HG02943 (cell line): ENCODE measurements around the gene COL28A1.
"Not testable (repeated sequence)": the region's sequence is repeated elsewhere in the genome, so short reads cannot be mapped to it uniquely, and the experiment has no call there.

Experiments used
- ATAC-seq: cut with Tn5 transposase; IDR thresholded peaks from one replicate; pipeline ENCODE4 v1.9.1; 2021; ENCODE audit warnings: mild to moderate bottlenecking, low read depth, moderate library complexity; ENCODE audit not compliant: unreplicated experiment

The COL28A1 gene

GRCh38 chr7:7478569-7478968 is 57.1 kb downstream of the COL28A1 start:
- ATAC-seq: no peak

- ATAC-seq: not testable (repeated sequence)
Measured at GRCh38 chr7:7477641-7478040, 58.0 kb downstream of the COL28A1 start.

- ATAC-seq: no peak
Measured at GRCh38 chr7:7476381-7476780, 59.3 kb downstream of the COL28A1 start.

GRCh38 chr7:7475601-7476000 is 60.1 kb downstream of the COL28A1 start:
- no peak for ATAC-seq

GRCh38 chr7:7474436-7474835 is 61.2 kb downstream of the COL28A1 start:
- no peak for ATAC-seq

GRCh38 chr7:7464991-7465765 is 70.5 kb downstream of the COL28A1 start:
- ATAC-seq: not testable (repeated sequence)

- ATAC-seq: no peak
Measured at GRCh38 chr7:7454000-7454399, 81.7 kb downstream of the COL28A1 start.

GRCh38 chr7:7452652-7453051 is 83.0 kb downstream of the COL28A1 start:
- no peak for ATAC-seq

GRCh38 chr7:7452119-7452518 is 83.6 kb downstream of the COL28A1 start:
- no peak for ATAC-seq

- ATAC-seq: no peak
Measured at GRCh38 chr7:7449055-7449454, 86.6 kb downstream of the COL28A1 start.

GRCh38 chr7:7446616-7447015 is 89.1 kb downstream of the COL28A1 start:
- ATAC-seq: no peak

- ATAC-seq: no peak
Measured at GRCh38 chr7:7443806-7444350, 91.8 kb downstream of the COL28A1 start.

GRCh38 chr7:7439564-7439963 is 96.1 kb downstream of the COL28A1 start:
- ATAC-seq: no peak

GRCh38 chr7:7438851-7439250 is 96.8 kb downstream of the COL28A1 start:
- ATAC-seq: no peak

- ATAC-seq: no peak
Measured at GRCh38 chr7:7435978-7436377, 99.7 kb downstream of the COL28A1 start.

GRCh38 chr7:7434329-7434728 is 101.3 kb downstream of the COL28A1 start:
- no peak for ATAC-seq

GRCh38 chr7:7433811-7434210 is 101.9 kb downstream of the COL28A1 start:
- no peak for ATAC-seq

GRCh38 chr7:7432979-7433378 is 102.7 kb downstream of the COL28A1 start:
- ATAC-seq: no peak

GRCh38 chr7:7428806-7429205 is 106.9 kb downstream of the COL28A1 start:
- ATAC-seq: no peak

- no peak for ATAC-seq
Measured at GRCh38 chr7:7427363-7427762, 108.3 kb downstream of the COL28A1 start.

- ATAC-seq: no peak
Measured at GRCh38 chr7:7426676-7427075, 109.0 kb downstream of the COL28A1 start.

- ATAC-seq: no peak
Measured at GRCh38 chr7:7425321-7425720, 110.4 kb downstream of the COL28A1 start.
